HK-2 (cell line): ENCODE results near the gene CNIH4.
"Not testable (repeated sequence)": the region's sequence is repeated elsewhere in the genome, so short reads cannot be mapped to it uniquely, and the experiment has no call there.

ENCODE experiments used
- DNase-seq: peaks from one replicate; pipeline ENCODE4 v3.0.0-alpha.2; 2018; ENCODE audit not compliant: unreplicated experiment

Gene CNIH4

DNA sequence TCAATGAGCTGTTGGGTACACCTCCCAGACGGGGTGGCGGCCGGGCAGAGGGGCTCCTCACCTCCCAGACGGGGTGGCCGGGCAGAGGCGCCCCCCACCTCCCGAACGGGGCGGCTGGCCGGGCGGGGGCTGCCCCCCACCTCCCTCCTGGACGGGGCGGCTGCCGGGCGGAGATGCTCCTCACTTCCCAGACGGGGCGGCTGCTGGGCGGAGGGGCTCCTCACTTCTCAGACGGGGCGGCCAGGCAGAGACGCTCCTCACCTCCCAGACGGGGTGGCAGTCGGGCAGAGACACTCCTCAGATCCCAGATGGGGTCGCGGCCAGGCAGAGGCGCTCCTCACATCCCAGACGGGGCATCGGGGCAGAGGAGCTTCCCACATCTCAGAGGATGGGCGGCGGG, 7.0 kb upstream of the CNIH4 start:
- not testable (repeated sequence) for DNase-seq

DNA sequence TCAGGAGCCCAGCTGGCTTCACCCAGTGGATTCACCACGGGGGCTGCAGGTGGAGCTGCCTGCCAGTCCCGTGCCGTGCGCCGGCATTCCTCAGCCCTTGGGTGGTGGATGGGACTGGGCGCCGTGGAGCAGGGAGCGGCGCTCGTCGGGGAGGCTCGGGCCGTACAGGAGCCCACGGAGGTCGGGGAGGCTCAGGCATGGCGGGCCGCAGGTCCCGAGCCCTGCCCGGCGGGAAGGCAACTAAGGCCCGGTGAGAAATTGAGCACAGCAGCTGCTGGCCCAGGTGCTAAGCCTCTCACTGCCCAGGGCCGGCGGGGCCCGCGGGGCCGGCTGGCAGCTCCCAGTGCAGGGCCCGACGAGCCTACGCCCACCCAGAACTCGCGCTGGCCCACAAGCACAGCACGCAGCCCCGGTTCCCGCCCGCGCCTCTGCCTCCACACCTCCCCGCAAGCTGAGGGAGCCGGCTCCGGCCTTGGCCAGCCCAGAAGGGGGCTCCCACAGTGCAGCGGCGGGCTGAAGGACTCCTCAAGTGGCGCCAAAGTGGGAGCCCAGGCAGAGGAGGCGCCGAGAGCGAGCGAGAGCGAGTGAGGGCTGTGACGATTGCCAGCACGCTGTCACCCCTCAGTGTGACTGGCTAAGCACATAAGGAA, 4.1 kb upstream of the CNIH4 start:
- DNase-seq = not testable (repeated sequence)

DNA sequence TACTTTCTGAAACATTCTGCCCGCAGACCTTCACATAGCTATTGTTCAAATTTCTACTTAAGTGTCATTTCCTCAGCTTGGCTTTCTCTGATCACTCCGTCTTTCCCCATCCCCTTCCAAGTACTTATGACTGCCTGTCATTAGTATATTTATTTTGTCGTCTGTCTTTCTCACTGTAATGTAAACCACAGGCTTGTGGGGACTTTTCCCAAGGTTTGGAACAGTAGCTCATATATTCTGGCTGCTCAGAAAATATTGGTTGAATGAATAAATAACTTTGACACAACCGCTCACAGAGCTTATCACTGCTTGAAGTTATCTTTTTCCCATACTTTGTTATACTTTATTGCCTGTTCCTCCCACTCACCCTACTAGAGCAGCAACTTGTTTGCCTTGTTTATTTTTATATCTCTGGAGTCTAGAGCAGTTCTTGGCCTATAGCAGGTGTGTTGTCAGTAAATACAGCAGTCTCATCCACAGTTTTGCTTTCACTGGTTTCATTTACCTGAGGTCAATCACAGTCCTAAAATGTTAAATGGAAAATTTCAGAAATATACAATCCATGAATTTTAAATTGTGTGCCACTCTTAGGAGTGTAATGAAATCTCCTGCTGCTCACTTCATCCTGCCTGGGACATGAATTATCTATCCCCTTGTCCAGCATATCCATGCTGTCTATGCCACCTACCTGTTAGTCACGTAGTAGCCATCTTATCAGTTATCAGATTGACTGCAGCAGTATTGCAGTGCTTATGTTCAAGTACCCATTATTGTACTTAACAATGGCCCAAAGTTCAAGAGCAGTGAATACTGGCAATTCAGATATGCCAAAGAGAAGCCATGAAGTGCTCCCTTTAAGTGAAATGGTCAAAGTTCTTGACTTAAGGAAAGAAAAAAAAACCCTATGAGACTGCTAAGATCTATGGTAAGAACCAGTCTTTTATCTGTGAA, 2.4 kb upstream of the CNIH4 start:
- no peak for DNase-seq

DNA sequence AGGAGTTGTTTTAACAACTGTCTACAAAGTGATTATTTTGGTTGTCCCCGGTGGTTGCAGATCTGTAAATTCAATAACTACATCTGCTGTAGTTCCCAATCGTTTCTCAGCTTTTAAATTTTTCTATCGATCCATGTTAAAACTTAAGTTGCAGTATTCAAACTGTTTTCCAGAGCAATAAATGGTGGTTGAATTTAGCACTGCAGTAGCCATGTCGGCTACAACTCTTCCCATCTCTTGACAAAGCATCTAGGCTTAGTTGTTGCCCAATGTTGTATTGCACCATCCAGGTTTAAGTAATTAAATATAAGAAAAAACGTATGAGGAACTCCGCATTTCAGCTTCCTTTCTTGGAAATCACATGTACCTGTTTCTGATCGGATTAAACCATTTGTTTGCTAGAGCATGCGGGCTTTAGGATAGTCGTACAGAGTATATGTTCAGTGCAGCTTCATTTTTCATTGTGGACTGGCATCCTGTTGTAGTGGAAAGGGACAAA, 996 bp downstream of the CNIH4 start:
- no peak for DNase-seq

DNA sequence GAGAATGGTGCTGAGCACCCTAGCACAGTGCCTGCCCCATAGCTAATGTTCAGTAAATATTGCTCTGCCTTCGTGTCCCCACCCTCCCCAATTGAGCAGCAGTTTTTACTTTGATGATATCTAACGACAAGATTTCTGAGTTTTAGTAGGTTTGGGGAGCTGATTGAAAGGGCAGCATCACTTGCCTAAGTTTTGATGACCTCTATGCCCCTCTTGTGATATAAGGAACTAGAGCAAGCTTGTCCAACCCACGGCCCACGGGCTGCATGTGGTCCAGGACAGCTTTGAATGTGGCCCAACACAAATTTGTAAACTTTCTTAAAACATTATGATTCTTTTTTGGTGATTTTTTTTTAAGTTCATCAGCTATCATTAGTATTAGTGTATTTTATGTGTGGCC, 1.6 kb downstream of the CNIH4 start:
- no peak for DNase-seq

DNA sequence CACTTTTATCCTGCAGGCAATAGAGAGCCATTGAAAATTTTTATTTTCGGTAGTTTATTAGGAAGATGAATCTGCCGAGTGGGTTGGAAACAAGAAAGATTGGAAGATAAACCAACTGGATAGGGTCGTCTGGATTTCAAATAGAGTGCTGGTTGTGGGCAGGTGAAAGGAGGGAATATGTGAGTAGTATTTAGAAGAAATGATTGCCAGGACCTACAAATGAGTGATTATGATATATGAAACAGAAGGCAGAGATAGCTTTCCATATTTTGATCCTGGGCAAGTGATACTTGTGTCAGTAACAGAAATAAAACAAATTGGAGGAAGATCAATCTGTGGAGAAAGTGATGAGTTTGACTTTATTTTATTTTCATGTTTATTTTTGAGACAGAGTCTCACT, 2.5 kb downstream of the CNIH4 start:
- DNase-seq = no peak

DNA sequence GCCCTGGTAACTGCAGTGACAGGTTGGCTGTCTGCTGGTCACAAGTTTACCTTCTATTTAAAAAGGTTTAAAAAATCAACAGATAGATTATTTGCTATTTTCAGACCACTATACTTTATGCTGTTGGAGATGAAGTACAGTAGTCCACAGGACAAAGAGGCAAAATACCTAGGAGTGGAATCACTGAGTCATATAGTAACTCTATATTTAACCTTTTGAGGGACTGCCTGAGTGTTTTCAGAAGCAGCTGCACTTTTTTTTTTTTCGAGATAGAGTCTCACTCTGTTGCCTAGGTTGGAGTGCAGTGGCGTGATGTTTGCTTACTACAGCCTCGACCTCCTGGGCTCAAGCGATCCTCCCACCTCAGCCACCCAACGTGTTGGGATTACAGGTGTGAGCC, 11.7 kb downstream of the CNIH4 start:
- no peak for DNase-seq

DNA sequence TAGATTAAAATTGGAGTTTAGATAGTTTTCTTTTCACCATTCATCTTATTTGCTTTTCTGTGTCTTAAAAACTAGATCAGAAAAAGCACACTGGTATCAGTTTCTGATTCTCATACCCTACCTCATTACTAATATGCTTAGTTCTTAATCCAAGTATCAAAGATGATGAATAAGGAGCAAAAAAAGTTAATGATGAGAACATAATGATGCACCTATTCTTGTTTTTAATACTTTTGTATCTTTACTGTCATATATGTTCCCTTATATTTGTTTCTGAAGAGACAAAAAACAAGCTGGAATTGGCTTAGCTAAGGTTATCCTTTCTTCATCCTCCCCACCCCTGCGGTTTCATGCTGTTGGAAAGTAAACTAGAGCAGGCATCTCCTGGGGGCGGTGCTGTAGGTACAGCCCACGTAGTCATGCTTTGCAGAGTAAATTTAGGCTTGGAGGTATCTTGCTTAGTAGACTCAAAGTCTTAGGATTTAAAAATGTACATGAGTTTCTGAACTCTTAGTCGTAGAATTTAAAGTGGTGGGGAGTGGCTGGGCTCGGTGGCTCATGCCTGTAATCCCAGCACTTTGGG, 16.4 kb downstream of the CNIH4 start:
- DNase-seq = no peak

DNA sequence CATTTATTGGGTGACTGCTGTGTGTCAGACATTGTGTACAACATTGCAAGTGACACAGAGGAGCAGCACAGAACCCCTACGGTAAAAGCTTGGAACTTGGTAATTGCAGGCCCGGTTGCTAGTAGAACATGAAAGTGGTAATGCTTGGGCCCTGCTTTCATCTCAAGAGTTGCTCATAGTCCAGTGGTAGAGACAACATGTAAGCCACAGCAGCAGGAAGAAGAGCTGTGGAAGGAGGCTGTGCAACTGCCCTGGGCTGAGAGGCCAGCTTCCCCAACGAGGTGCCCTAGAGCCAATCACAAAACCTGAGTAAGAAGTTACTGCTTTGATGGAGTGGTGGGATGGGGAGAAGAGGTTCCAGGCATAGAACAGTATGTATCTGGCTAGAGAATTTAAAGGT, 18.4 kb downstream of the CNIH4 start:
- no peak for DNase-seq

DNA sequence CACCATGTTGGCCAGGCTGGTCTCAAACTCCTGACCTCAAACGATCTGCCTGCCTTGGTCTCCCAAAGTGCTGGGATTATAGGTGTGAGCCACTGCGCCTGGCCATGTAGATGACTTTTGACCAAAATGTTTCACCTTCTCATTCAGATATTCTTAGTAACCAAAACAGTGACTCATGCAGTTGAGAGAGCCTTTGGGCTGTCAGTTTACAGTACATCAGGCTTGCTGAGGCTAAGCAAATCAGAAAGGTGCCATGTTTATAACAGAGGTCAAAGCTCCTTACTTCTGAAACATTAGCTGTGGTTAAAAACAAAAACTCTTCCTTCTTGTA, 21.0 kb downstream of the CNIH4 start:
- no peak for DNase-seq

DNA sequence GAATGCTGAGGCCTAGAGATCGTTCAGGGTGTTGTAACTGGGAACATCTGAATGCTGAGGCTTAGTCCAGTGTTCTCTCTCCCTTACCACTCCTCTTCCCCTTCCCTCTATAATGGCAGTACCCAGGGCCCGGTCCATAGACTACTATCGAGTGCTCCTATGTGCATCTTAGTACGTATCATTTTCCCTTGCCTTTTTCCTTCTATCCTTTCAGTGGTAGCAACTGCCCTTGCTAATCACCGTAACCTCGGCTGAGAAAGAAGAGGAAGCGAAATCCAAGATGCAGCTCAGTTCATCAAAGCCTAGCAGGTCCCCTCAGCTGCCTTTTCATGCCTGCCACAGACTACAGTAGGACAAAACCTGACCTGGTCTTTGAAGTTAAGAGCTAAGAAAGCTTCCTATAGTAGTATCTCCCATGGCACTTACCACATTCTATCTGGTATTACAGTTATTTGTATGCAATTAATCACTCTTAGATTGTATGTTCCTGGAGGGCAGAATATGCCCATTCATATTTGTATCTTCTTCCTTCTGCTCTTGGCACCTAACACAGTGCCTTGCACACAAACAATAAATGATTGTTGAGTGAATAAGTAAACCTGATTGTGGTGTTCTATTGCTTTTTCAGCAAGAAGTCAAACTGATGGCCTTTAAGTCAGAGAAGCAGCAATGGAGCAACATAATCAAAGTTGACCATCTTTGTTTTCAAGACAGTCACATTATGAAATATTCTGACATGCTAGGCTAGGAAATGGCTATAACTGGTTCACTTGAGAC, 22.4 kb downstream of the CNIH4 start:
- no peak for DNase-seq

DNA sequence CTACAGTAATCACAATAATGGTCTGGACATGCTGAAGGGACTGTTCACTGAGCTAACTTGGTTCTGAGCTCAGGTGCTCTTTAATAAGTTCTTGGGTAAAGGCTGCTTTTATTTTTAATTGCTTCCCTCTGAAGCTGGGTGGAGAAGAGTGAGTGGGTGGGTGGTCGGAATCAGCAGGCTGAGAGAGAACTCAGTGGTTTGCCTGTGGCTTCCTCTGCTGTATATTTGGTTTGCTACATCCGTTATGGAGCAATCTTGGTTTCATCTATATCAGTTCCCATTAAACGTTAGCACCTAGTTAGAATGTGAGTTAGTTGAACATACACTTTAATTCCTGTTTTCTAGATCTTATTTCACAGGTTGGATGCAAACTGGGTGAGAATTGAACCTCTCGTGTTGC, 23.3 kb downstream of the CNIH4 start:
- DNase-seq = no peak

DNA sequence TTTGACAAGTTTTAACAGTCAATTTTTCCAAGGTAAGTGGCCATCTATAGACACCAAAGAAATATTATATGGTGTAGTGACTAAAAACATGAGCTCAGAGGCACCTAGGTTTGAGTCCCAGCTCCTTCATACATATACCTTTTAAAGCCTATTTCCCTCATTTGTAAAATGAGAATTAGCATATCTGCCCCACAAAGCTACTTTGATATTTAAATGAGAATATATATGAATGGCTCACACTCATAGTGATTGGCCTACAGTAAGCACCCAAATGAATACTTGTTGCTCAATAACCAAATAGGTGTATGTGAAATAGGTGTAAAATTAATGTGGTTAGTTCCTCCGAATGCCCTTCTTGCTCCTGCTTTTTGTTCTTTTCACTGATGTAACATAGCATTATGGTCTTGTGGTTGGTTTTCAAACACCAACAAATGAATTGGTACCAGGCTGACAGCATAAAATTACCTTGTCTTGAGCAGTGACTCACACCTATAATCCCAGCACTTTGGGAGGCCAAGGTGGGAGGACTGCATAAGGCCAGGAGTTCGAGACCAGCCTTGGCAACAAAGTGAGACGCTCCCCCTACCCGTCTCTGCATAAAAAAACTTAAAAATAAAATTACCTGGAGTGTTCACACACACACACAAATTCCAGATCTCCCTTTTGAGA, 25.3 kb downstream of the CNIH4 start:
- no peak for DNase-seq

DNA sequence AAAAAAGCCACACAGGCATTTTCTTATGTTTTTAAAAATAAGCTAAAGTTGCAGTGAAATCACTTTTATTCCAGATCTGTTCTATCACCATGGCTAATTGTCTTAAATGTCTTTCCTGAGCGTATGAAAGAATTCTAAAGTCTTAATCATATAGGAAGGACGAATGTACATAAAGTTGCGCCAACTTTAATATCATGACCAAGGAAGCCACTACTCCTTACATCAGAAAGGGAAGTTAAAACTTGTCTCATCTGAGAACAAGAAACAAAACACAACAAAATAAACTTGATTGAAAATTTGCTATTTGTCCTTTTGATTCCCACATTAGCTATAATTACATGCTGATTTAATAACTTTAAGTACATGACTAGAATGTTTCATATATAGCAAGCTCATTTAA, 26.5 kb downstream of the CNIH4 start:
- DNase-seq = no peak

DNA sequence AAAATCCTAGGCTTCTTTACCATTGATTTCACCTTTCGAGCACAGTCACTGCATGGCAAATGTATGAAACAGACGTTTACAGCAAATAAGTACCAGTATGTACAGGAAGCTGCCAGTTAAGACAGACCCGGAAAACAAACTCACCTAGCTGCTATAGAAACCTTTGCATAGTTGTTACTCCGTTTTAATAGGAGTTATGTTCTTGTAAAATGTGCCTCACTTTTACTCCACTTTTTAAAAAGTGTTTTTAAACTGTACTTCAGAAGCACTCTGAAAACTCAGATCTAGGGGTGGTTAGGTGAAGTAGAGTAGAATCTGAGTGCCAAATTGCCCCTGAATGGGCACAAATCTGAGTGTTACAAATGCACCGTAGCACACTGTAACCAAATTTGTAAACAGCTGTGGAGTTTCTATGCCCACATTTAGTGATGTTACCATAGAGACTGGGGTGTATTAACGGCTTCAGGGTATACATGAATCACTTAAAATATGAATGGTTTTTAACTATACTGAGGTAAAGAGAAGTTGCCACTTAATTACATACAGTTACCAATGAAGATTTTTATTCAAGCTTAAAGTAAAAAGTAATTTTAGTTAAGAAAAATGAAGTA, 30.7 kb downstream of the CNIH4 start:
- DNase-seq = no peak

DNA sequence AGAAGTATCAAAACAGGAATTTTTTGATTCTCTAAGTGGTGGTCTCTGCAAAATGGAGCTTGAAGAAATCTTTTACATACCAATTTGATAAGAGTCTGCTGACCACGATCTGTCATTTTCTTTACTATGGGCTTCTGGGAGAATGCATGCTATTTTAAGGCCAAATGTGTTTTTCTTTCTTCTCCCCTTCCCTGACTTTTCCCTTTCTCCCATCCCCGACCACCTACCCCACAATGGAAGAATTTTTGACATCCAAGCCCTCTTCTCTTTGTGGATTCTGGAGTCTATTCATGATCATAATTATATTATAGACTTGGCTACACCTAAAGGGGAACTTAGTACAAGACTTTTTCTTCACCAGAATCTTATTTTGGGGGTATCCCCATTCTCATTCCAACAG, 31.3 kb downstream of the CNIH4 start:
- no peak for DNase-seq

DNA sequence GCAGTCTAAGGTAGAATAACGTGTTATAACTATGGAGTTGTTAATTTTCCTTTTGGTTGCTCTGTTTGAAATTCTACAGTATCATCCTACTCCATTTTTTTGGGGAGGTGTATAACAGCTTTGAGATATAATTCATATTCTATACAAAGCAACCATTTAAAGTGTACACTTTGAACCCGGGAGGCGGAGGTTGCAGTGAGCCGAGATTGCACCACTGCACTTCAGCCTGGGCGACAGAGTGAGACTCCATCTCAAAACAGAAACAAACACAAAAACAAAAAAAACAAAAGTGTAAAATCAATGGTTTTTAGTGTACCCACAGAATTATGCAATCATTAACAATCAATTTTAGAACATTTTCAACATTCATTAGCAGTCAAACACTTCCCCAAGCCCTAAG, 33.8 kb downstream of the CNIH4 start:
- no peak for DNase-seq

DNA sequence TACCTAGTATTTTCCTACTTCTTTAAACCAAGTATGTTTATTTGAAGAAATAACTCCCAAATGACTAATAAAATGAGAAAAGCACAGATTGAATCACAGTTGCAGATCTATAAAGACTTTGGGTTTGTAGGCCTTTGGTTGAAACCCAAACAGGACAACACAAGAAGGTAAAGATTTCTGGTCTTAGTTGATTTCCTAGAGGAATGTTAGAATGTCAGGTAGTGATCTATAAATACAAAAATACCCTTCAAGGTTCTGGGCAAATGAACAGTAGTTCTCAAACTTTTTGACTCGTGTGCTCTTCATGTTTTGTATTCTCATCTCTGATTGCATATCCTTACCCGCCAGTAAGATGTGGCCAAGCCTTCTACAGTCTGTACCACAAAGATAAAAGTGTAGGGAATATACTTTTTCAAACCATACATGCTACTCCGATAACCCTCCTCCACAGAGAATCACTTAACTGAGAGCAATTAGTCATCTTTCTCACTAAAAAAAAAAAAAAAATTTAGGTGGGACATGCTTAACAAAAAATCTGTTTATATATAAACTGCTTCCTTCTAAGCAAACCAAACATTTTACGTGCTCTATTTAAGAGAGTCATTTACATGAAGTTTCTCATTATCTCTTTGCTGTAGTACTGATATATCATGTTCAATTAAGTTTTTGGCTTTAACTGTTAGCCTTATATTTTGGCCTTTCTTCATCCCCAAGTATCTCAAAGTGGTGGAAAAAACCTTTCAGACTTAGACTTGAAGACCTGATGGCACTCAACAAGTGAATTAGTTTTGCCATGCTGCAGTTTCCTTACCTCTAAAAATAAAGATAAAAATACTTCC, 36.0 kb downstream of the CNIH4 start:
- no peak for DNase-seq

DNA sequence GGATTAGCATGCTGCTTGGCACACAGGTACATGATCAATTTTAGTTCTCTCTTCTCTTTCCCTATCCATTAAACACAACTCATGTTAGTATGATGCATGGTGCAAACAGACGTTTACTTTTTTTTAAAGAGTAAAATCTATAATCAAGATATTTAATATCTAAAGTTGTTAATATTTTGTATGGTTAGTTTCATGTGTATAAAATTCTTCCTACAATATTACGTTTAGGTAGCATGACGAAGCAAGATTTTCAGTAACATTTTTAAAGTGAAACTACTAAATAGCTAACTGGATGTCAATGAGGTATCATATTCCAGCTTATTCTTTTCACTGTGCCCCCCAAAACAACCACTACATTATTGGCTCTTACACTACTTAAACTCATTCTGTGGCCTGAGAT, 36.6 kb downstream of the CNIH4 start:
- DNase-seq = no peak

DNA sequence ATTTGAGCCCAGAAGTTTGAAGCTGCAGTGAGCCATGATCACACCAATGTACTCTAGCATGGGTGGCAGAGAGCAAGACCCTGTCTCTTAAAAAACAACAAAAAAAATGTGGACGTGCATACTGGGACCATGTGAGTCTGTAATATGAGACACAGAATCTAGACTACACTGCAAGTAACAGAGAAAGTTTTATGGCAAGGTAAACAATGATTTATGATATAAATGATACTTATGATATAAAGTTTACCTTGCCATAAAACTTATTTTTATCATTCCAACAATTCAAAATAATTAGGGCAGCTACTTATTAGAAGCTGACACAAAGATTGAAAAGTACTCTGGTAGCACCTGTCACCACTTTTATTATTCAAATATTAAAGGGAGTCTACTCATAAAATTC, 43.2 kb downstream of the CNIH4 start:
- no peak for DNase-seq
